NK-92 treated with Interleukin-12 subunit alpha and Interleukin-12 subunit beta, amount 100 ng/mL, for 24 hours (cell line): ENCODE results near the gene EAF1.
"Not testable (repeated sequence)": the region's sequence is repeated elsewhere in the genome, so short reads cannot be mapped to it uniquely, and the experiment has no call there.

Experiments
- DNase-seq: peaks from one replicate; lab custom pipeline; 2025; lab: John Stamatoyannopoulos, UW

EAF1 gene

DNA sequence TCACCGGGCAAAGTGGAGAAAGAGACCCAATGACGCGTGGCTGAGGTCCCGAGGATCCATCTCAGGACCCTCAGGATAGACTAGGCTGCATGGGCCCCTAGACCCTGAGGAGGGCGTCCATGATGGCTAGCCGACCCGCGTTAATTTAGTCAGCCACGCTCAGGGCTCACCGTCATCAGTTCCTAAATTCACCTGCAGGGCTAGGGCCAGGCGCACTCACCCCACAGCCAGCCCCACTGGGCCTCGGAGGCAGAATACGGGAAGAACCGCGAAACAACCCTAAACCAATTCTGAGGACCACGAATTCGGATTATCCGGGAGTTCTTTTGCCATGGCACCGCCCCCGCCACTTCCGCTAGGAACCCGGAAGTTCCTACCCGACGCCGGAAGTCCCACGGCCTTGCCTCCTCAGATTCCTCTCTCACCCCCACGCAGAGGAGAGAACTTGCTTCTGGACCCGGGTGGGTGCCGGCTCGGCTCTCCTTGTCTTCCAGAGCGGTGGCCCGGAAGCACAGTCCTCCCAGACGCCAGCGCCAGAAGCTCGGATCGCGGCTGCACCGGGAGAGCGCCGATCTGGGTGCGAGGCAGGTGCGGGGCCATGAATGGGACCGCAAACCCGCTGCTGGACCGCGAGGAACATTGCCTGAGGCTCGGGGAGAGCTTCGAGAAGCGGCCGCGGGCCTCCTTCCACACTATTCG is at the start of gene EAF1, which contains the start of gene METTL6:
Gene EAF1 (plus strand): TSS at position 417 of the 699 bp plus-strand sequence. CDS start 182 bp downstream, at position 599.
Gene METTL6 (minus strand): TSS at position 363 of the 699 bp plus-strand sequence. CDS start 1,033 bp downstream, outside the sequence.
- peak; percentile 70 for DNase-seq

DNA sequence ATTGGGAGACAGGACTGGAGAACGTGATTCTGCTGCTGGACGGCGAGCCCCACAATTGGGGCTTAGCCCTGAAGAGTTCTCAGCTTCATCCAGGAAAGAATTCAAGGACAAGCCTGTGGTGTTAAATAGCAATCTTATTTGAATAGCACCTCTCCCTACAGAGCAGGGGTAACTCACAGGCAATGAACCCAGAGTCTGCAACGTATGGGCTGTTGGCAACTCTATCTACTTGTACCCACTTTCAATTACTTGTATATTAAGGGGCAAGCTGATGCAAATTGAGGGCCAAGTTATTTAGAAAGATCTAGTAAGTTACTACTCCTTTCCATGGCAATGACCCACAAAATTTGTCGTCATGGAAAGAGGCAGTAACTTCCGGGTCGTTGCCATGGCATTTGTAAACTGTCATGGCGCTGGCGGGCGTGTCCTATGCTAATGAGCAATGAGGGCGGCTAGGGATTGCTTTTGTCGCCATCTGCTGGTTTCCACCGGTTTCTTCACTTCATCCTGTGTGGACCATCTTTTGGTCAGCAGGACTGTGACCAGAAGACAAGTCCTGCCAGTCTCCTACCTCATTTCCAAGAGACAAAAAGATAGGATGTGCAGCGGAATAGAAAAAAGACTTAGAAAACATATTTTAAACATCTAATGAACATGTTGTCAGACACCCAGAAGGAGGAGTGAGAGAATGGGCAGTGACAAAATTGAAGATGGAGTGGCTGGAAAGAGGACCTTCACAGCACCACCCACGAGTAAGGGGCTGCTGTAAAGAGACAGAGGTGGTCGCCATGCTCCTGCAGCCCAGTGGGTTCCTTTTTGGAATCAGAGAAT is 49.2 kb upstream of the EAF1 start:
- DNase-seq: peak; percentile 75

DNA sequence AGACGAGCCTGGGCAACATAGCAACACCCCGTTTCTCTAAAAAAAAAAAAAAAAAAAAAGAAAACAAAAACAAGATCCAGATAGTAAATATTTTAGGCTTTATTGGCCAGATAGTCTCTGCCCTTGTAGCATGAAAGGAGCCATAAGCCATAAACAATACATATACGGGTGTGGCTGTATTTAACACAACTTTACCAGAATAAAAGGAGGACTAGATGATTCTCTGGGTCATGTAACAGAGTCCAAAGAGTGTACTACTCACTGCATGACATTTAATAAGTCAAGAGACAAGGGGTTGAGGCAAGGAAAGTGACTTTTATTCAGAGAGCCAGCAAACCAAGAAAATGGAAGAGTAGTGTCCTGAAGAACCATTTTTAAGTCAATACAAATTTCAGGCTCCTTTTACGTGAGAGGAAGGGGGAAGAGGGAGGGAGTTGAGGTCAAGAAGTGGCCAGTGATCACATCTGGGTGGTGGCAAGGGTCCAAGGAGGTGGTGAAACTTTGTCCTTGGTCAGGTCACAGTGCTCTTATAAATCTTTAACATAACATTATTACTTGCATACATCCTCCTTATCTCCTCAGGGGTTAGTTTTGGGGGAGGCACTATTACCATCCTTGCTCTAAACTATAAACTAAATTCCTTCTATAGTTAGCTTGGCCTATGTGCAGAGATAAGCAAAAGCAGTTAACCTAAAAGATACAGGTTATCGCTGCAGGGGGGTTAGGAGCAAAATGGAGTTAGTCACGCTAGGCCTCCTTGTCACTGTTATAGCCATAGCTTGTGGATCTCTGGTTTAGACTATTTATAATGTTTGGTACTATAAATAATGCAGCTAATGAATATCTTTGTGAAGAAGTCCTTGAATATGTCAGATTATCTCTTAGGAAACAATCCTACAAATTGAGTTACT is 46.2 kb upstream of the EAF1 start:
- no peak for DNase-seq

DNA sequence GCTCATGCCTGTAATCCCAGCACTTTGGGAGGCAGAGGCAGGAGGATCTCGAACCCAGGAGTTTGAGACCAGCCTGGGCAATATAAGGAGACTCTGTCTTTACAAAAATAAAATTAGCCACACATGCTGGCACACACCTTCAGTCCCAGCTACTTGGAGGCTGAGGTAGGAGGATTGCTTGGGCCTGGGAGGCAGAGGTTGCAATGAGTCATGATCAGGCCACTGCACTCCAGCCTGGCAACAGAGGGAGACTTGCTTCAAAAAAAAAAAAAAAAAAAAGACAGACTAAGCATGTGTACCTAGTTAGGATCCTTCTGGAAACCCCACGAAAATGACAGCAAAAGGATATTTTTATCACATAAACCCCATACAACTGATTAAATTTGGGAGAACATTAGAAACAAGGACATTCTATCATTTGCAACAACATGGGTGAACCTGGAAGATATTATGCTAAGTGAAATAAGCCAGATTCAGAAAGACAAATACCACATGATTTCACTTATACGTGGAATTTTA is 44.9 kb upstream of the EAF1 start:
- DNase-seq: no peak

DNA sequence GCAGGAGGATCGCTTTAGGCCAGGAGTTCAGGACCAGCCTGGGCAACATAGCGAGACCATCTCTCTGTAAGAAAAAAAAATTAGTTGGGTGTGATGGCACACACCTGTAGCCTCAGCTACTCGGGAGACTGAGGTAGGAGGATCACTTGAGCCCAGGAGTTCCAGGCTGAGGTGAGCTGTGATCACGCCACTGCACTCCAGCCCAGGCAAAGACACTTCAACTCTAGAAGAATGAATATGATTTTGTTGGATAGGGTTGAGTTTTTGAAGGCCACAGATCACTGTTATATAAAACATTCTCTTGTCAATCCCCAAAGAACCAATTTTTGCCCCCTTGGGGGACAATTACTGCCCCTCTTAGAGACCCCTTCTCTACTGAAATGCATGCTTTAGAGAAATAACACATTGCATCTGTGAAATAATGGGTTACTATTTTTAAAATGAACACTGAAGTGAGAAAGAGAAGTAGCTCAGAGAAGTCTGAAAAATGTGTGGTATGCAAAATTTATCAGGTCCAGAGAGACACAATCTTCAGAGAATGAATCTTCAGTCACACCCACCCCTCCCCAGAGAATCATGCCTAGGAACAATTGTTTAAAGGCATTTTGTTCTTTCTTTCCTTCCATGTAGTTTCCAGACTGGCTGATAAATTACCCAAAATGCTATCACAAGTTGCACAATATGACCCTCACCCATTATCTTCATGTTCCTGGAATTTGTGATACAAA is 42.7 kb upstream of the EAF1 start:
- DNase-seq: no peak

DNA sequence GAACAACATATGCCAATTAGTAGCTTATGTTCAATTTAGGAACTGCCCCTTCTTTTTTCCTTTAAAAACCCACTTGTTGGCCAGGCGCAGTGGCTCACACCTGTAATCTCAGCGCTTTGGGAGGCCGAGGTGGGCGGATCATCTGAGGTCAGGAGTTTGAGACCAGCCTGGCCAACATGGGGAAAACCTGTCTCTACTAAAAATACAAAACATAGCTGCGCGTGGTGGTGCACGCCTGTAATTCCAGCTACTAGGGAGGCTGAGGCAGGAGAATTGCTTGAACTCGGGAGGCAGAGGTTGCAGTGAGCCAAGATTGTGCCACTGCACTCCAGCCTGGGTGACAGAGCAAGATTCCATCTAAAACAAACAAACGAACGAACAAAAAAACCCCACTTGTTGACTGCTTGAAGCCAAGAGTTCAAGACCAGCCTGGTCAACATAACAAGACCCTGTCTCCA is 42.1 kb upstream of the EAF1 start:
- not testable (repeated sequence) for DNase-seq

DNA sequence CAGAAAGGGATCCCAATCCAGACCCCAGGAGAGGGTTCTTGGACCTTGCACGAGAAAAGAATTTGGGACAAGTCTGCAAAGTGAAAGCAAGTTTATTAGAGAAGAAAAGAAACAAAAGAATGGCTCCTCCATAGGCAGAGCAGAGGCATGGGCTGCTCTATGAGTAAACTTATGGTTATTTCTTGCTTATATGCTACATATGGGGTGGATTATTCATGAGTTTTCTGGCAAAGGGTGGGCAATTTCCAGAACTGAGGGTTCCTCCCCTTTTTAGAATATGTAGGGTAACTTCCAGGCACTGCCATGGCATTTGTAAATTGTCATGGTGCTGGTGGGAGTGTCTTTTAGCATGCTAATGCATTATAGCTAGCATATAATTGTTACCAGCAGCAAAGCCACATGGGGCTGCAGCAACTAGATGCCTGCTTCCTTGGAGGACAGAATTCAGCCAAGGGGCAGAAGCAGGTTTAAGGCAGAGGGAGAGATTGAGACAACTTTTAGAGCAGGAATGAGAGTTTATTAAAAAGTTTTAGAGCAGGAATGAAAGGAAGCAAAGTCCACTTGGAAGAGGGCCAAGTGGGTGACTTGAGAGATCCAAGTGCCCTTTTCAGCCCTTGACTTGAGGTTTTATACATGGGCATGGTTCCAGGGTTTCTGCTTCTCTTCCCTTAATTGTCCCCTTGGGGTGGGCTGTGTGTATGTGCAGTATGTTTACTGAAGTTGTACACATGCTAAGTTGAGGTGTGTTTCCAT is 41.3 kb upstream of the EAF1 start:
- DNase-seq: no peak

DNA sequence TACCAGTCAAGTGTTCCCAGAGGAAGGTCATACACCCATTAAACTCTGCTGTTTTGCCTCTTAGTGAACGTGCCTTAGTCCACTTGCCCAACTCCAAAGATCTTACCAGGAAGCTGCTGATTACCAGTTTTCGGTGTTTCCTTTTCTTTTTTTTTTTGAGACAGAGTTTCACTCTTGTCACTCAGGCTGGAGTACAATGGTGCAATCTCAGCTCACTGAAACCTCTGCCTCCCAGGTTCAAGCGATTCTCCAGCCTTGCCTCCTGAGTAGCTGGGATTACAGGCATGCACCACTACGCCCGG is 40.8 kb upstream of the EAF1 start:
- DNase-seq: not testable (repeated sequence)

DNA sequence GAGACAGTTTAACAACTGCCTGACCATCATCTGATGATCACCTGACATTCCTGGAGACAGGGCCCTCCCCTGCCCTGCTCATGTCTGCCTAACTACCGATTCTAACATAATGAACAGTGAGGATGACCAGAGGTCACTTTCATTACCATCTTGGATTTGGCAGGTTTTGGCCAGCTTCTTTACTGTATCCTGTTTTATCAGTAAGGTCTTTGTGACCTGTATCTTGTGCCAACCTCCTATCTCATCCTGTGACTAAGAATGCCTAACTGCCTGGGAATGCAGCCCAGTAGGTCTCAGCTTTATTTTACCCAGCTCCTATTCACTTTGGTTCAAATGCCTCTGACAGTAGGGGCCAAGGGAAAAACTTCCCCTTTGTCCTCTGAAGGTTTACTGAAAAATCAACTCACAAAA is 40.2 kb upstream of the EAF1 start:
- DNase-seq: no peak

DNA sequence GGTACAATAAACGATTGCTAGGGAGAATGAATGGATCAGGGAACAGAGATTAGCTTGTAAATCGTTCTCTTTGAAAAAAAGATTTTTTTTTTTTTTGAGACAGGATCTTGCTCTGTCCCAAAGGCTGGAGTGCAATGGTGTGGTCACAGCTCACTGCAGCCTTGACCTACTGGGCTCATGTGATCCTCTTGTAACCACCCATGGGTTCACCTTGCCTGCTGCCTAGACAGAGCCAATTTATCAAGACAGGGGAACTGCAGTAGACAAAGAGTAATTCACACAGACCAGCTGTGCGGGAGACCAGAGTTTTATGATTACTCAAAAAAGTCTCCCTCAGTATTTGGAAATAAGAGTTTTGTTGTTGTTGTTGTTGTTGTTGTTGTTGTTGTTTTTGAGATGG is 39.7 kb upstream of the EAF1 start:
- no peak for DNase-seq

DNA sequence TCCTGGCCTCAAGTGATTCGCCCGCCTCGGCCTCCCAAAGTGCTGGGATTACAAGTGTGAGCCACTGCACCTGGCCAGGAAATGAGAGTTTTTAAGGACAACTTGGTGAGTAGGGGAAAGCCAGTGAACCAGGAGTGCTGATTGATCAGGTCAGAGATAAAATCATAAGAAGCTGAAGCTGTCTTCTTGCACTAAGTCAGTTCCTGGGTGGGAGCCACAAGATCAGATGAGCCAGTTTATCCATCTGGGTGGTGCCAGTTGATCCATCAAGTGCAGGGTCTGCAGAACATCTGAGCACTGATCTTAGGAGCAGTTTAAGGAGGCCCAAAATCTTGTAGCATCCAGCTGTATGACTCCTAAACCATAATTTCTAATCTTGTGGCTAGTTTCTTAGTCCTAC is 39.1 kb upstream of the EAF1 start:
- not testable (repeated sequence) for DNase-seq

DNA sequence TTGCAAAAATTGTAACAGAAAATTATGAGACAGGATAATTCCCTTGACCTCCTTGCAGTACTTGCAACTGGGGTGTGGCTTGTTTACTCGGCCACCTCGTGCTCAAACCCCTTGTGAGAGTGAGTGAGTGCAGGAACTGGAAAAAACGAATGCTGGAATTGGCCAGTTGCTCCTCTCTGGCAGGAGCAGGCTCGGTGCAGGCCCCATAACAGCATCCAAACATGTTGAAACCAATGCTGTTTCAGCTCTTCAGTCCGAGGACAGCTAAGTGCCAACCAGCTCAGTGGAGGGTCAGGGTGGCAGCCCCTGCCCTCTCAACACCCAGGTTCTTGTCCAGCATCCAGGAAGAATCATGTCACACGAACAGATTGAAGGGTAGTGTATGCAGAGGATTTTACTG is 36.9 kb upstream of the EAF1 start:
- no peak for DNase-seq

DNA sequence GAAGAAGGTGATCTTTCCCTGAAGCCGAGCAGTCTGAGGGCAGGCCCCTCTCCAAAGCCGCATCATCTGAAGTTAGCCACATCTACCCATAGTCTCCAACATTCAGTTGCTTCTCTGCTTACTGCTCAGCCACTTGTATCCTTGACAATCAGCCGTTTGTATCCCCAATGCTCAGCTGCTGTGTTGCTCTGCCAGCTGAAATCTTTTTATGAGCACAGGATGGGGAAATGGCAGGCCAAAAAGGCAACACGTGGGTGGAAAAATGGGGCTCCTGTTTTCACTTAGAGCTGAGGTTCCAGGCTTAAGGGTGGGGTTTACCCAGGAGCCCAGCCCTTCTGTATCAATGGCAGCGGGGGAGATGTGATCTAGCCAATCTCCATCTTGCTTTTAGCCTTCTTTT is 36.4 kb upstream of the EAF1 start:
- DNase-seq: no peak

DNA sequence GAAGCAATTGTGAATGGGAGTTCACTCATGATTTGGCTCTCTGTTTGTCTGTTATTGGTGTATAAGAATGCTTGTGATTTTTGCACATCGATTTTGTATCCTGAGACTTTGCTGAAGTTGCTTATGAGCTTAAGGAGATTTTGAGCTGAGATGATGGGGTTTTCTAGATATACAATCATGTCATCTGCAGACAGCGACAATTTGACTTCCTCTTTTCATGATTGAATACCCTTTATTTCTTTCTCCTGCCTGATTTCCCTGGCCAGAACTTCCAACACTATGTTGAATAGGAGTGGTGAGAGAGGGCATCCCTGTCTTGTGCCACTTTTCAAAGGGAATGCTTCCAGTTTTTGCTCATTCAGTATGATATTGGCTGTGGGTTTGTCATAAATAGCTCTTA is 34.1 kb upstream of the EAF1 start:
- not testable (repeated sequence) for DNase-seq

DNA sequence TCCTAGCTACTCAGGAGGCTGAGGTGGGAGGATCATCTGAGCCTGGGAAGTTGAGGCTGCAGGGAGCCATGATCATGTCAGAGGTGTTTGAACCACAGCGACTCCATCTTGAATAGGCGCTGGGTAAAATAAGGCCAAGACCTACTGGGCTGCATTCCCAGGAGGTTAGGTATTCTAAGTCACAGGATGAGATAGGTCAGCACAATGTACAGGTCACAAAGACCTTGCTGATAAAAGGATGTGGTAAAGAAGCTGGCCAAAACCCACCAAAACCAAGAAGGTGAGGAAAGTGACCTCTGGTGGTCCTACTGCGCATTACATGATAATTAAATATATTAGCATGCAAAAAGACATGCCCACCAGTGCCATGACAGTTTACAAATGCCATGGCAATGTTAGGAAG is 28.7 kb upstream of the EAF1 start:
- DNase-seq: not testable (repeated sequence)

DNA sequence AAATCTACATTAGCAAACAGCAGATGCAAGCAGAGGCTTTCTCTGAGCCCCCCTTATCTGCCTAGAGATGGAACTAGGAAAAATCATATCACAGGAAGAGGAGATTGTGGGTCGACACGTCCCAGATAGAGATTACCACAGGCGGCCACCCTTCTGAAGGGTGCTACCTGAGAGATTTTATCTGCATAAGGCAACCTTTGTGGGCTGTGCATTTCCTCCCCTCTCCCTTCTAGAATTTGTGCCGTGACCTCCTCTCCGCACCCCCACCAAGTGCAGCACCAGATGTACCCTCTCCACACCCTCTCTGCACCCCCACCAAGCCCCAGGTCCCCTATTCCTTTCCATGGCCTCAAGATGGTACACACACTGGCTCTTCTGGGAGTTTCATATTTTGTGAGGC is 27.4 kb upstream of the EAF1 start:
- peak; percentile 40 for DNase-seq

DNA sequence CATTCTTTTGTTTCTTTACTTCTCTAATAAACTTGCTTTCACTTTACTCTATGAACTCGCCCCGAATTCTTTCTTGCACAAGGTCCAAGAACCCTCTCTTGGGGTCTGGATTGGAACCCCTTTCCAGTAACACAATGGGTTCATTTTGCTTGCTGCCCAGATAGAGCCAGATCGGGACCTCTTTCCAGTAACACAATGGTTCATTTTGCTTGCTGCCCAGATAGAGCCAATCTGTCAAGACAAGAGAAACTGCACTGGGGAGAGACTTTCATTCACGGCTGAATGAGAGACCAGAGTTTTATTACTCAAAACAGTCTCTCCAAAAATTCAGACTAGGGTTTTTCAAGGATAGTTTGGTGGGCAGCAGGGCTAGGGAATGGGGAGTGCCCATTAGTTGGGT is 25.5 kb upstream of the EAF1 start:
- DNase-seq: no peak

DNA sequence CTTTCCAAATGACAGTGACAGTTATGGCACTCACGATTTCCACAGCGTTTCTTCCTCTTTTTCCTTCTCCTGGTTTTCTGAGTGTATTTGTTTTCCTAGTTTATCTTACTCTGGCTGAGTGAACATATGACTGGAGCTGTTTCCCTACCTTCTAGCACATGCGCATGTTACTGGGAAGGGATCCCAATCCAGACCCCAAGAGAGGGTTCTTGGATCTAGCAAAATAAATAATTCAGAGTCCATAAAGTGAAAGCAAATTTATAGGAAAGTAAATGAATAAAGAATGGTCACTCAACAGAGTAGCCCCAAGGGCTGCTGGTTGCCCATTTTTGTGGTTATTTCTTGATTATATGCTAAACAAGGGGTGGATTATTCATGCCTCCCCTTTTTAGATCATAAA is 23.9 kb upstream of the EAF1 start:
- no peak for DNase-seq

DNA sequence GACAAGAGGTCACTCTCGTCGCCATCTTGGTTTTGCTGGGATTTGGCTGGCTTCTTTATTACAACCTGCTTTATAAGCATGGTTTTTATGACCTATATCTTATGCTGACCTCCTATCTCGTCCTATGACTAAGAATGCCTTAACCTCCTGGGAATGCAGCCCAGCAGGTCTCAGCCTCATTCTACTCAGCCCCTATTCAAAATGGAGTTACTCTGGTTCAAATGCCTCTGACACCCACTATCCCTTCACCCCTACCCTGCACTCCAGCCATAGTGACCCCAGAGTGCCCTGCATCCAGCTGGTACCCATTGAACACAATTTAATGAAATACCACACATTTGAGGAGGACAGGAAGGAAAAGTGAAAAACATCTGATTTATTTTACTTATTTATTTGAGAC is 23.4 kb upstream of the EAF1 start:
- no peak for DNase-seq

DNA sequence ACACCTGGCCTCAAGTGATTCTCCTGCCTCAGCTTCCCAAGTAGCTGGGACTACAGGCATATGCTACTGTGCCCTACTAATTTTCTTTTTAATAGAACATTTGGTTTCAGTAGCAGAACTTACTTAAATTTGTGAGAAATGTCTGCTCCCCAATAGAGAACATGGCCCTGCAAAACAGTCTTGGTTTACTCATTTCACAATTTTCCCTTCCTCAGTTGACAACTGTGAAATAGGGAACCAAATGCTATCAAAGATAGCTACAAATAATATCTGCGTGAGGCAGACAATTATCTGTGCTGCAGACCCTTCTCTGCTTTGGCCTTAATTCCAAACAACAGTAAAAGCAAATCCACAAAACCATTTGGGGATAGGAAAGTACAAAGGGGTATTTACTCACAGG is 22.6 kb upstream of the EAF1 start:
- no peak for DNase-seq
